ENCODE measurements around the gene MRPS18A. TPM values are rescaled to one million over a fixed set of nuclear protein-coding genes. Genes with fewer than 3 reads are reported as not detected.
A peak's percentile ranks its signal among the peaks of the same experiment; 100 is the strongest.

MRPS18A gene
- total and polyA plus RNA-seq, 9 of the 15 experiments (the other 6 are each of a cell fraction or from before 2014, with no cell fraction given): 87.5 to 243 (median 125) TPM

- TF ChIP-seq ZNF143 (CRISPR knock-in tag; IDR thresholded peaks at IDR 0.05) (peak; percentile 63; the same call in 1 of the 2 replicates), ZKSCAN8 (CRISPR knock-in tag; IDR thresholded peaks at IDR 0.05) (no peak; the same call in 1 of the 2 replicates), CBX5 (IDR thresholded peaks at IDR 0.05; ENCODE audit: borderline replicate concordance, low read depth) (no peak), NR0B1 (IDR thresholded peaks at IDR 0.05; ENCODE audit: partially characterized antibody) (no peak), PRMT5 (CRISPR knock-in tag; IDR thresholded peaks at IDR 0.05) (0 out of 2 replicates have a peak, but pooled peaks have one; percentile 60), TAF1 (IDR thresholded peaks at IDR 0.05; ENCODE audit: control insufficient read depth, extremely low read depth, insufficient read depth, low read length, severe bottlenecking) (peak; percentile 85), ZNF124 (CRISPR knock-in tag; IDR thresholded peaks at IDR 0.05) (no peak), SRSF3 (IDR thresholded peaks at IDR 0.05; ENCODE audit: insufficient read depth, low read length) (peak; percentile 96), ZNF174 (CRISPR knock-in tag; IDR thresholded peaks at IDR 0.05) (no peak), ZNF445 (CRISPR knock-in tag; IDR thresholded peaks at IDR 0.05; ENCODE audit: low read depth) (no peak; the same call in 1 of the 2 replicates), ETV1 (tag; conservative IDR thresholded peaks at IDR 0.05; ENCODE audit: low read depth) (peak; percentile 47; the same call in 1 of the 2 replicates), KLF10 (CRISPR knock-in tag; IDR thresholded peaks at IDR 0.05) (no peak), NFXL1 (CRISPR knock-in tag; IDR thresholded peaks at IDR 0.05) (0 out of 2 replicates have a peak, but pooled peaks have one; percentile 11), CHD1 (IDR thresholded peaks at IDR 0.05; ENCODE audit: low read length) (peak; percentile 99), CHD4 (IDR thresholded peaks at IDR 0.05; ENCODE audit: insufficient read depth, insufficient replicate concordance, low read depth, low read length, poor library complexity, severe bottlenecking) (no peak), ASH1L (IDR thresholded peaks at IDR 0.05; ENCODE audit: borderline replicate concordance, low read depth, partially characterized antibody) (no peak), RBM15 (IDR thresholded peaks at IDR 0.05; ENCODE audit: insufficient read depth, low read length) (no peak), TAL1 (IDR thresholded peaks at IDR 0.05) (no peak; the same call in 1 of the 2 replicates), TARDBP (IDR thresholded peaks at IDR 0.05) (peak; percentile 80; the same call in 1 of the 2 replicates), CTBP1 (IDR thresholded peaks at IDR 0.05; ENCODE audit: borderline replicate concordance) (peak; percentile 55; the same call in 1 of the 2 replicates), KLF6 (CRISPR knock-in tag; IDR thresholded peaks at IDR 0.05; ENCODE audit: borderline replicate concordance) (no peak), NR2F6 (CRISPR knock-in tag; IDR thresholded peaks at IDR 0.05) (no peak; the same call in 1 of the 2 replicates)
- TF ChIP-seq, protein P1, sequence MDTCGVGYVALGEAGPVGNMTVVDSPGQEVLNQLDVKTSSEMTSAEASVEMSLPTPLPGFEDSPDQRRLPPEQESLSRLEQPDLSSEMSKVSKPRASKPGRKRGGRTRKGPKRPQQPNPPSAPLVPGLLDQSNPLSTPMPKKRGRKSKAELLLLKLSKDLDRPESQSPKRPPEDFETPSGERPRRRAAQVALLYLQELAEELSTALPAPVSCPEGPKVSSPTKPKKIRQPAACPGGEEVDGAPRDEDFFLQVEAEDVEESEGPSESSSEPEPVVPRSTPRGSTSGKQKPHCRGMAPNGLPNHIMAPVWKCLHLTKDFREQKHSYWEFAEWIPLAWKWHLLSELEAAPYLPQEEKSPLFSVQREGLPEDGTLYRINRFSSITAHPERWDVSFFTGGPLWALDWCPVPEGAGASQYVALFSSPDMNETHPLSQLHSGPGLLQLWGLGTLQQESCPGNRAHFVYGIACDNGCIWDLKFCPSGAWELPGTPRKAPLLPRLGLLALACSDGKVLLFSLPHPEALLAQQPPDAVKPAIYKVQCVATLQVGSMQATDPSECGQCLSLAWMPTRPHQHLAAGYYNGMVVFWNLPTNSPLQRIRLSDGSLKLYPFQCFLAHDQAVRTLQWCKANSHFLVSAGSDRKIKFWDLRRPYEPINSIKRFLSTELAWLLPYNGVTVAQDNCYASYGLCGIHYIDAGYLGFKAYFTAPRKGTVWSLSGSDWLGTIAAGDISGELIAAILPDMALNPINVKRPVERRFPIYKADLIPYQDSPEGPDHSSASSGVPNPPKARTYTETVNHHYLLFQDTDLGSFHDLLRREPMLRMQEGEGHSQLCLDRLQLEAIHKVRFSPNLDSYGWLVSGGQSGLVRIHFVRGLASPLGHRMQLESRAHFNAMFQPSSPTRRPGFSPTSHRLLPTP (IDR thresholded peaks at IDR 0.05; ENCODE audit: borderline replicate concordance, extremely low read depth, insufficient read length): peak; percentile 50
Observed at GRCh38 chr6:43629505-43630300, 57.9 kb downstream of the MRPS18A start (continued).
